MM.1S (cell line): ENCODE results near the gene GUCA1A.

Experiments
- CTCF ChIP-seq: fragments of 300-600 bp; sonication (generic); IDR thresholded peaks from 2 replicates; pipeline ENCODE4 v1.5.1; 2016; ENCODE audit warnings: antibody characterized with exemption, low read length, mixed read lengths
- EZH2 ChIP-seq: fragments of 300-600 bp; sonication (generic); optimal IDR thresholded peaks from 2 replicates; pipeline ENCODE3; 2017; ENCODE audit warnings: low read depth, mild to moderate bottlenecking, antibody characterized with exemption, low read length, mixed read lengths

- TF ChIP-seq CTCF (no peak), EZH2 (no peak)
Observed at GRCh38 chr6:42226645-42227143, 53.5 kb downstream of the GUCA1A start.
